Measurements from ENCODE around the gene ANKMY1.

Gene ANKMY1

GRCh38 chr2:240594511-240595380 lies 37.0 kb upstream of the ANKMY1 start:
- DNase-seq, result no peak

- no peak for DNase-seq
Observed at GRCh38 chr2:240593703-240594451, 36.1 kb upstream of the ANKMY1 start.

- no peak for DNase-seq
Observed at GRCh38 chr2:240593026-240593702, 35.4 kb upstream of the ANKMY1 start.

GRCh38 chr2:240591784-240592183 lies 34.0 kb upstream of the ANKMY1 start:
- DNase-seq, result no peak

- no peak for DNase-seq
Observed at GRCh38 chr2:240591226-240591625, 33.4 kb upstream of the ANKMY1 start.

GRCh38 chr2:240590681-240591111 lies 32.9 kb upstream of the ANKMY1 start:
- no peak for DNase-seq

- DNase-seq, result no peak
Observed at GRCh38 chr2:240589850-240590525, 32.2 kb upstream of the ANKMY1 start.

GRCh38 chr2:240589375-240589774 lies 31.6 kb upstream of the ANKMY1 start:
- DNase-seq, result no peak

GRCh38 chr2:240588669-240589068 lies 30.9 kb upstream of the ANKMY1 start:
- DNase-seq, result no peak

- DNase-seq, result no peak
Observed at GRCh38 chr2:240588006-240588655, 30.3 kb upstream of the ANKMY1 start.

GRCh38 chr2:240586919-240587800 lies 29.4 kb upstream of the ANKMY1 start:
- DNase-seq, result peak; percentile 74

- peak; percentile 96 for DNase-seq
Observed at GRCh38 chr2:240586198-240586918, 28.6 kb upstream of the ANKMY1 start, which contains the start of gene CAPN10. Gene CAPN10 (plus strand): TSS chr2:240586734. CDS start chr2:240586912, 178 bp downstream.

- no peak for DNase-seq
Observed at GRCh38 chr2:240585681-240586197, 28.0 kb upstream of the ANKMY1 start.

GRCh38 chr2:240585101-240585500 lies 27.3 kb upstream of the ANKMY1 start:
- DNase-seq, result peak; percentile 79

GRCh38 chr2:240584486-240585031 lies 26.8 kb upstream of the ANKMY1 start:
- peak; percentile 93 for DNase-seq

GRCh38 chr2:240583774-240584173 lies 26.0 kb upstream of the ANKMY1 start:
- DNase-seq, result no peak

- no peak for DNase-seq
Observed at GRCh38 chr2:240582781-240583180, 25.0 kb upstream of the ANKMY1 start.

- no peak for DNase-seq
Observed at GRCh38 chr2:240581811-240582210, 24.0 kb upstream of the ANKMY1 start.

- peak; percentile 96 for DNase-seq
Observed at GRCh38 chr2:240579771-240580614, 22.2 kb upstream of the ANKMY1 start.

All from RPMI8226 (cell line).